Mucosa of rectum (tissue), 2 donors: ENCODE results near the gene PKNOX2.

Experiments
- H3K27ac ChIP-seq, 2 donors: one replicate each; pipeline ENCODE4 v1.7.0; 2013; ENCODE audit warnings: inconsistent platforms in 2 of 2, low read depth in 2 of 2, low read length in 2 of 2
- H3K27me3 ChIP-seq, 2 donors: one replicate each; pipeline ENCODE4 v1.7.0; 2013; ENCODE audit warnings: low read length in 2 of 2; ENCODE audit not compliant: control insufficient read depth in 2 of 2, insufficient read depth in 2 of 2
- H3K36me3 ChIP-seq, 2 donors: one replicate each; pipeline ENCODE4 v1.7.0; 2013; ENCODE audit warnings: low read length in 2 of 2; ENCODE audit not compliant: control insufficient read depth in 2 of 2, insufficient read depth in 2 of 2
- H3K4me1 ChIP-seq, 2 donors: one replicate each; pipeline ENCODE4 v1.7.0; 2013; ENCODE audit warnings: low read length in 2 of 2, mild to moderate bottlenecking in 1 of 2; ENCODE audit not compliant: control insufficient read depth in 2 of 2, insufficient read depth in 2 of 2
- H3K4me3 ChIP-seq, 2 donors: one replicate each; pipeline ENCODE4 v1.7.0; 2013; ENCODE audit warnings: low read length in 2 of 2
- H3K9ac ChIP-seq, 2 donors: one replicate each; pipeline ENCODE4 v1.7.0; 2013; ENCODE audit warnings: low read length in 2 of 2, low read depth in 1 of 2, mild to moderate bottlenecking in 1 of 2
- H3K9me3 ChIP-seq, 2 donors: one replicate each; pipeline ENCODE4 v1.7.0; 2013; ENCODE audit warnings: low read length in 2 of 2; ENCODE audit not compliant: control insufficient read depth in 2 of 2
- donor health status: healthy.
- donor health status: Normal muscosa, but diverticular disease.

Gene PKNOX2

GRCh38 chr11:125287491-125288210, 123.1 kb downstream of the PKNOX2 start:
- Histone ChIP-seq H3K4me3 (no peak overlapping the region), H3K27ac (no peak overlapping the region), H3K9me3 (no peaks in the 10 kb centered on the region), H3K9ac (no peak overlapping the region), H3K36me3 (no peaks in the 10 kb centered on the region), H3K27me3 (no peaks in the 10 kb centered on the region), H3K4me1 (no peaks in the 10 kb centered on the region)

- no peak overlapping the region for H3K27ac ChIP-seq
- no peaks in the 10 kb centered on the region for H3K4me1 ChIP-seq
Measured at GRCh38 chr11:125289419-125290098, 125.0 kb downstream of the PKNOX2 start.

GRCh38 chr11:125290263-125290662, 125.7 kb downstream of the PKNOX2 start:
- H3K4me1 ChIP-seq, result no peaks in the 10 kb centered on the region
- no peaks in the 10 kb centered on the region for H3K36me3 ChIP-seq
- H3K27me3 ChIP-seq, result no peaks in the 10 kb centered on the region
- no peaks in the 10 kb centered on the region for H3K9me3 ChIP-seq
- H3K9ac ChIP-seq, result no peak overlapping the region
- H3K4me3 ChIP-seq, result no peak overlapping the region
- no peak overlapping the region for H3K27ac ChIP-seq

More at GRCh38 chr11:125289419-125290098, 125.0 kb downstream of the PKNOX2 start:
- no peaks in the 10 kb centered on the region for H3K36me3 ChIP-seq
- H3K9me3 ChIP-seq, result no peaks in the 10 kb centered on the region
- H3K27me3 ChIP-seq, result no peaks in the 10 kb centered on the region
- no peak overlapping the region for H3K9ac ChIP-seq
- no peak overlapping the region for H3K4me3 ChIP-seq

DNA sequence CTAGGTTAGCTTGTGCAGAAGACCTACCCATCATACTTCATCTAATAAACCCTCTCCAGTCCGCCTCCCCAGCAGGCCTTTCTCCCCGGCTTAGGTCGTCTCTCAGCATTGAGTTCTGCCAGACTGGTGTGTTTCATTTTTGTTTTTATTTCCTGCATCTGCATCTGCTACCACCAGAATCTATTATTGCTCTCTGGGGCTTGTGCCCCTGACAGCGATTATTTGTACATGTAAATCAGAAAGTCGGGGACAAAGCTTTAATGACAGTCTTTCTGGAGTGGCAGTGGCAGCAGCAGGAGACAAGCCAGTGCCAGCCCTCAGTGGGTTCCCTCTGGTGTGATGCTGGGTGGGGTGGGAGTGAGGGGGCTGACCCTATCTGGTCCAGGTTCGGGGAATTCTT, 127.5 kb downstream of the PKNOX2 start:
- H3K9me3 ChIP-seq, result no peaks in the 10 kb centered on the region
- no peak overlapping the region for H3K4me3 ChIP-seq
- no peaks in the 10 kb centered on the region for H3K27me3 ChIP-seq
- no peak overlapping the region for H3K27ac ChIP-seq
- no peaks in the 10 kb centered on the region for H3K36me3 ChIP-seq
- H3K4me1 ChIP-seq, result no peaks in the 10 kb centered on the region
- no peak overlapping the region for H3K9ac ChIP-seq

DNA sequence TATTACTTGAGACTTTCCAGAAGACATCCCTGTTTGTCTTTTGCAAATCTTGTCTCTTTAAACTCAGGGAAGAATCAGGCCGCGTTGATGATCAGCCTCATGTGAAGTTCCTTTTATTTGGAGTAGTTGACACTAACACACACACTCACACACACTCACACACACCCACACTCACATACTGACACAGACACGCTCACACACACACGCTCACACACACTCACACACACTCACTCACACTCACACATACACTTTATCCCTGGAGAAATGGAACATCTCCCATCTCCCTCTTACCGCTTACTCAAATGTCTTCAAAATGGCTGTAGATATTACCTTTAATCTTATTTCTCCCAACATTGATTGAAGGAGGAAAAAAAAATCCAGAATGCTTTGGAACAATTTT, 129.0 kb downstream of the PKNOX2 start:
- Histone ChIP-seq H3K27me3 (no peaks in the 10 kb centered on the region), H3K9me3 (no peaks in the 10 kb centered on the region), H3K36me3 (no peaks in the 10 kb centered on the region), H3K9ac (no peak overlapping the region), H3K4me3 (no peak overlapping the region), H3K27ac (no peak overlapping the region), H3K4me1 (no peaks in the 10 kb centered on the region)

- Histone ChIP-seq H3K27me3 (no peaks in the 10 kb centered on the region), H3K9me3 (no peaks in the 10 kb centered on the region), H3K9ac (no peak overlapping the region), H3K36me3 (no peaks in the 10 kb centered on the region), H3K4me3 (no peak overlapping the region), H3K27ac (no peak overlapping the region), H3K4me1 (no peaks in the 10 kb centered on the region)
Measured at GRCh38 chr11:125295931-125296330, 131.4 kb downstream of the PKNOX2 start.

DNA sequence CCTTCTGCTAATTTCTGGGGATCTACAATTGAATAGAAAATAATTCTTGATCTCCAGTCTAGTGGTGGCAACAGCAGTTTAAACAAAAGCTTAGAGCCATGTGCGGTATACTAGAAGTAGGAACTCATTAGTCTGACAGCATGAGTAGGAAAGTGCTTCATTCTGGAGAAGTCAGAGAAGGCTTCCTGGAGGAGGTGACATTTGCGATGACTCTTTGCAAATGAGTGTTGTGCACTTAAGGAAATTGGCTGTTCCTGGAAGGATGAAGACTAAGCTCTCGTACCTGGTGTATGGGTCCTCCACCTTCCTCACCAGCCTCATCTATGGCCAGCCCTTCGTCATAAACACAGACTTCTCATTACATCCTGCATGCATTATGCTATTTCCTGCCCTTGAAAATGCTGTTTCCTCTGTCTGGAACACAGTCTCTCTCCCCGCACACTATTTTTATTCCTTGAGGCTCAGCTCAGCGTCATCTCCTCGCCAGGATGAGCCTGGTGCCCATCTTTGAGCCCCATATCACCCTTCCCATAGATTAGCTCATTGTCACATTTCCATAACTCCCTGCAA, 132.9 kb downstream of the PKNOX2 start:
- H3K27ac ChIP-seq, result no peak overlapping the region
- H3K9ac ChIP-seq, result no peak overlapping the region
- no peaks in the 10 kb centered on the region for H3K27me3 ChIP-seq
- H3K4me1 ChIP-seq, result no peaks in the 10 kb centered on the region
- no peaks in the 10 kb centered on the region for H3K36me3 ChIP-seq
- H3K9me3 ChIP-seq, result no peaks in the 10 kb centered on the region
- no peak overlapping the region for H3K4me3 ChIP-seq

GRCh38 chr11:125299061-125299615, 134.6 kb downstream of the PKNOX2 start:
- no peak overlapping the region for H3K9ac ChIP-seq

DNA sequence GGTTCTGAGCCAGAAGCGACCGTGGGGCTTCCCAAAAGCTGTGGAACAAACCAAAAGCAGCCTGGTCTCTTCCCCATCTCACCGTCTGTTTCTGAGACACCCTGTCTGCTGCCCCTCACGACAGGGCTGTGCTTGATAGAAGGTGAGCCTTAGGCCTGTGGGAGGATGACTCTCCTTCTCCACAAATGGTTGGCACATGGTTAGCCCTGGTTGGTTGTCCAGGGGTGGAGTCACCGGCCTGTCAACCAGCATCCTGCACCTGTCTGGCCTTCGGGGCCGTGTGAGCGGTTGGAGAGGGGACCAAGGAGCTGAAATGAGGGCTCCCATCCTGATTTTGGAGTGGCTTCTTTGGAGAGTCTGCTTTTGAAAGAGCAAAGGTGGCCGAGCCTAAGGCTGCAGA, 135.3 kb downstream of the PKNOX2 start:
- H3K27me3 ChIP-seq, result no peaks in the 10 kb centered on the region
- no peak overlapping the region for H3K27ac ChIP-seq
- no peak overlapping the region for H3K9ac ChIP-seq
- H3K4me3 ChIP-seq, result no peak overlapping the region
- H3K36me3 ChIP-seq, result no peaks in the 10 kb centered on the region
- no peaks in the 10 kb centered on the region for H3K4me1 ChIP-seq
- no peaks in the 10 kb centered on the region for H3K9me3 ChIP-seq

More at GRCh38 chr11:125299061-125299615, 134.6 kb downstream of the PKNOX2 start:
- Histone ChIP-seq H3K27me3 (no peaks in the 10 kb centered on the region), H3K9me3 (no peaks in the 10 kb centered on the region), H3K27ac (no peak overlapping the region), H3K4me1 (no peaks in the 10 kb centered on the region), H3K36me3 (no peaks in the 10 kb centered on the region), H3K4me3 (no peak overlapping the region)

DNA sequence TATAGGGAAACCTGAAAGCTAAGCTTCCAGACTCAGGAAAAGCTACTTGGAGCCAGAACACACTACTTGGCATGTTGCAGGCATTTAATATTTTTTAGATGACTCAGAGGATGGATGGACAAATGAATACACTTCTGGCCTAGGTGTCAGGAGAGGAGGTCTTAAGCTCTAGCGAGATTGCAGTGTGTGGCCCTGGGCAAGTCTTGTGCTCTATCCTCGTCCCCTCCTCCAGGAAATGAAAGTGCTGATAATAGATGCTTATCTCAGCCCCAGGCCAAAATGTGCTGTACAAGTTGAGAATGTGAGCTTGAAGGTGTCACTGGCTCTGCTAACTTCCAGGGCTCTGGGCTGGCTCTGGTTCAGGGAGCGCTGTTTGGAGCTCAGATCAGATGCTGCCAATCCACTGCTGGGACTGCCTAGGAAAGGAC, 136.3 kb downstream of the PKNOX2 start:
- Histone ChIP-seq H3K9me3 (no peaks in the 10 kb centered on the region), H3K27me3 (no peaks in the 10 kb centered on the region), H3K4me3 (no peak overlapping the region), H3K36me3 (no peaks in the 10 kb centered on the region), H3K27ac (no peak overlapping the region), H3K4me1 (no peaks in the 10 kb centered on the region), H3K9ac (no peak overlapping the region)
